Measurements from ENCODE around the gene ERCC5. TPM values are rescaled to one million over a fixed set of nuclear protein-coding genes. Genes with fewer than 3 reads are reported as not detected.

Gene ERCC5
- total and polyA plus RNA-seq, 2 experiments from 2014 or later, result 31.3 to 58.7 TPM

GRCh38 chr13:102912599-102912998 is 66.8 kb downstream of the ERCC5 start:
- Histone ChIP-seq H3K9me2 (replicated peaks; ENCODE audit: insufficient read depth) (no peaks in the 10 kb centered on the region), H3K79me2 (no peaks in the 10 kb centered on the region), H3K27ac (no peak overlapping the region), H3K4me2 (no peak overlapping the region), H2AFZ (no peak overlapping the region), H3K9me3 (ENCODE audit: low read depth) (no peaks in the 10 kb centered on the region), H3K4me1 (ENCODE audit: insufficient read depth) (peaks cover 14% of the 10 kb centered on the region), H3K27me3 (no peaks in the 10 kb centered on the region), H4K20me1 (ENCODE audit: insufficient read depth, poor library complexity, severe bottlenecking) (no peaks in the 10 kb centered on the region), H3K36me3 (replicated peaks; ENCODE audit: insufficient read depth, low read depth) (no peaks in the 10 kb centered on the region), H3K4me3 (no peak overlapping the region)
- TF ChIP-seq, protein P1, sequence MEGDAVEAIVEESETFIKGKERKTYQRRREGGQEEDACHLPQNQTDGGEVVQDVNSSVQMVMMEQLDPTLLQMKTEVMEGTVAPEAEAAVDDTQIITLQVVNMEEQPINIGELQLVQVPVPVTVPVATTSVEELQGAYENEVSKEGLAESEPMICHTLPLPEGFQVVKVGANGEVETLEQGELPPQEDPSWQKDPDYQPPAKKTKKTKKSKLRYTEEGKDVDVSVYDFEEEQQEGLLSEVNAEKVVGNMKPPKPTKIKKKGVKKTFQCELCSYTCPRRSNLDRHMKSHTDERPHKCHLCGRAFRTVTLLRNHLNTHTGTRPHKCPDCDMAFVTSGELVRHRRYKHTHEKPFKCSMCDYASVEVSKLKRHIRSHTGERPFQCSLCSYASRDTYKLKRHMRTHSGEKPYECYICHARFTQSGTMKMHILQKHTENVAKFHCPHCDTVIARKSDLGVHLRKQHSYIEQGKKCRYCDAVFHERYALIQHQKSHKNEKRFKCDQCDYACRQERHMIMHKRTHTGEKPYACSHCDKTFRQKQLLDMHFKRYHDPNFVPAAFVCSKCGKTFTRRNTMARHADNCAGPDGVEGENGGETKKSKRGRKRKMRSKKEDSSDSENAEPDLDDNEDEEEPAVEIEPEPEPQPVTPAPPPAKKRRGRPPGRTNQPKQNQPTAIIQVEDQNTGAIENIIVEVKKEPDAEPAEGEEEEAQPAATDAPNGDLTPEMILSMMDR (IDR thresholded peaks at IDR 0.05; ENCODE audit: poor library complexity), result no peak
- no peak for TF ChIP-seq EZH2 (IDR thresholded peaks at IDR 0.05; ENCODE audit: borderline replicate concordance)
- no peak for TF ChIP-seq EZH2phosphoT487 (IDR thresholded peaks at IDR 0.05; ENCODE audit: low read depth, severe bottlenecking, unreplicated experiment)
- no peak for DNase-seq (ENCODE audit: low spot score)
- WGBS (ENCODE audit: low lambda C conversion rate, missing lambda C conversion rate), result 96% methylated on average over 3 of the region's 3 CpGs

- peaks cover 14% of the 10 kb centered on the region for H3K4me1 ChIP-seq (ENCODE audit: insufficient read depth)
- H2AFZ ChIP-seq, result no peak overlapping the region
- no peak for DNase-seq (ENCODE audit: low spot score)
- H3K9me3 ChIP-seq (ENCODE audit: low read depth), result peaks cover 4% of the 10 kb centered on the region
- H3K79me2 ChIP-seq, result no peaks in the 10 kb centered on the region
- H4K20me1 ChIP-seq (ENCODE audit: insufficient read depth, poor library complexity, severe bottlenecking), result no peaks in the 10 kb centered on the region
- no peak overlapping the region for H3K27ac ChIP-seq
- H3K9me2 ChIP-seq (replicated peaks; ENCODE audit: insufficient read depth), result no peaks in the 10 kb centered on the region
- no peaks in the 10 kb centered on the region for H3K27me3 ChIP-seq
- H3K4me3 ChIP-seq, result no peak overlapping the region
- TF ChIP-seq, protein P1 (IDR thresholded peaks at IDR 0.05; ENCODE audit: poor library complexity), result no peak
- TF ChIP-seq EZH2 (IDR thresholded peaks at IDR 0.05; ENCODE audit: borderline replicate concordance) (no peak), EZH2phosphoT487 (IDR thresholded peaks at IDR 0.05; ENCODE audit: low read depth, severe bottlenecking, unreplicated experiment) (no peak)
- WGBS (ENCODE audit: low lambda C conversion rate, missing lambda C conversion rate), result 84% methylated on average over 7 of the region's 7 CpGs
- no peak overlapping the region for H3K4me2 ChIP-seq
- no peaks in the 10 kb centered on the region for H3K36me3 ChIP-seq (replicated peaks; ENCODE audit: insufficient read depth, low read depth)
Observed at GRCh38 chr13:102913914-102914313, 68.1 kb downstream of the ERCC5 start.

DNA sequence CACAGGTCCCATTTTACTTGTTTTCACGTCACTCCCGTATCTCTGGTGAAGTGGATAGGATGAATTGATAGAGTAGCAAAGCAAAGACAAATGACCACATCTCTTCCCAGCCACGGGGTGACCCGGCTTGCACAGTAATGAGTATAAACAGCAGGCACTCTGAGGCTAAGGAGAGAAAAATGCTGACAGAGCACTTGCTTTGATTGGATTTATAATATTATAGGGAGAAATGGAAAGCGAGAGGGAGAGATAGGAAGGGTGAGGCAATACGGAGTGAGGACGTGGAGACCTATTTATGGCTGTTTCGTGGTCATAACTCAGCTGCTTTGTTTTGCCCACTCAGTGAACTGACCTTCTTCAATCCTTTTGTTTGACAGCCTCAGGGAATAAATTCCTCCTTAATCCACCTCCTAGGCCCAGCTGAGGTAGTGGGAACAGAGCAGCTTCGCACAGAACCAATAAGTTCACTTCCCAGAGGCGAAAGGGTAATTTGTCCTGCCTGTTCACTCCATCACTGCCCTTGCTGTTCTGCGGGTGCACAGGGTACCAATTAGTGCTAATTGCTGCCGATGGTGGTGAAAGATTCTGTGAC is 68.6 kb downstream of the ERCC5 start:
- 58% methylated on average over 12 of the region's 12 CpGs for WGBS (ENCODE audit: low lambda C conversion rate, missing lambda C conversion rate)
- Histone ChIP-seq H3K9me2 (replicated peaks; ENCODE audit: insufficient read depth) (no peaks in the 10 kb centered on the region), H3K9me3 (ENCODE audit: low read depth) (peaks cover 4% of the 10 kb centered on the region), H3K4me3 (no peak overlapping the region), H4K20me1 (ENCODE audit: insufficient read depth, poor library complexity, severe bottlenecking) (no peaks in the 10 kb centered on the region), H3K36me3 (replicated peaks; ENCODE audit: insufficient read depth, low read depth) (no peaks in the 10 kb centered on the region), H3K4me2 (no peak overlapping the region), H3K4me1 (ENCODE audit: insufficient read depth) (peaks cover 14% of the 10 kb centered on the region), H3K27me3 (no peaks in the 10 kb centered on the region), H3K27ac (no peak overlapping the region), H3K79me2 (no peaks in the 10 kb centered on the region), H2AFZ (no peak overlapping the region)
- TF ChIP-seq EZH2 (IDR thresholded peaks at IDR 0.05; ENCODE audit: borderline replicate concordance) (no peak), EZH2phosphoT487 (IDR thresholded peaks at IDR 0.05; ENCODE audit: low read depth, severe bottlenecking, unreplicated experiment) (no peak)
- TF ChIP-seq, protein P1 (IDR thresholded peaks at IDR 0.05; ENCODE audit: poor library complexity), result no peak
- no peak for DNase-seq (ENCODE audit: low spot score)
